COLO668 (cell line): Measurements from ENCODE around the gene DCDC2B.
"Not testable (repeated sequence)": the region's sequence is repeated elsewhere in the genome, so short reads cannot be mapped to it uniquely, and the experiment has no call there.

Source experiments
- DNase-seq: peaks from one replicate; lab custom pipeline; 2025; ENCODE audit not compliant: unreplicated experiment; lab: John Stamatoyannopoulos, UW

DCDC2B gene

GRCh38 chr1:32255072-32256071 is 46.5 kb downstream of the DCDC2B start:
- DNase-seq, result no peak

- DNase-seq, result no peak
These were observed 47.8 kb downstream of the DCDC2B start for GRCh38 chr1:32256473-32257226.

GRCh38 chr1:32257227-32257508 is 48.3 kb downstream of the DCDC2B start:
- no peak for DNase-seq

- DNase-seq, result not testable (repeated sequence)
These were observed 54.3 kb downstream of the DCDC2B start for GRCh38 chr1:32263236-32263593.

GRCh38 chr1:32263744-32264143 is 54.9 kb downstream of the DCDC2B start:
- DNase-seq, result no peak
